ENCODE data around the gene KSR1.
"Not testable (repeated sequence)": the region's sequence is repeated elsewhere in the genome, so short reads cannot be mapped to it uniquely, and the experiment has no call there.

KSR1 gene

GRCh38 chr17:27633312-27634025 lies 177.2 kb downstream of the KSR1 start:
- DNase-seq (ENCODE audit: low read depth in 2 of 2), result no peak

GRCh38 chr17:27634026-27634335 lies 177.7 kb downstream of the KSR1 start:
- no peak for DNase-seq (ENCODE audit: low read depth in 2 of 2)

DNA sequence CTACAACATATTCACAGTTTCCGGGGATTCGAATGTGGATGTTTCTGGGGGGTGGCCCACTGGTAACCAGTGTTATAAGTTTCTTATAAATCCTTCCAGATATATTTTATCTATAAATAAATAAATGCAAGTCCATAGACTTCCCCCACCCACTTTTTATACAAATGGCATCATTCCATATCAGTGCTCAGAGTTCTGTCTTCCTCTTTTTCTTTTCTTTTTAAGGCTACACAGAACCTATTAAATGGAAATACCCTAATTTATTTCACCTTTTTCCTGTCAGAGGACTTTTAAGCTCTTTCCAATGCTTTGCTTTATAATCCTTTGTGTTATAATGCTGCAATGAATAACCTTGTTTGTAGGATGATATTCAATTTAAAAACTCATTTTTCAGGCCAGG lies 178.5 kb downstream of the KSR1 start:
- DNase-seq (ENCODE audit: low read depth in 2 of 2), result no peak

GRCh38 chr17:27635275-27635823 lies 179.1 kb downstream of the KSR1 start:
- DNase-seq (ENCODE audit: low read depth in 2 of 2), result no peak

GRCh38 chr17:27636005-27636520 lies 179.8 kb downstream of the KSR1 start:
- not testable (repeated sequence) for DNase-seq (ENCODE audit: low read depth in 2 of 2)

DNA sequence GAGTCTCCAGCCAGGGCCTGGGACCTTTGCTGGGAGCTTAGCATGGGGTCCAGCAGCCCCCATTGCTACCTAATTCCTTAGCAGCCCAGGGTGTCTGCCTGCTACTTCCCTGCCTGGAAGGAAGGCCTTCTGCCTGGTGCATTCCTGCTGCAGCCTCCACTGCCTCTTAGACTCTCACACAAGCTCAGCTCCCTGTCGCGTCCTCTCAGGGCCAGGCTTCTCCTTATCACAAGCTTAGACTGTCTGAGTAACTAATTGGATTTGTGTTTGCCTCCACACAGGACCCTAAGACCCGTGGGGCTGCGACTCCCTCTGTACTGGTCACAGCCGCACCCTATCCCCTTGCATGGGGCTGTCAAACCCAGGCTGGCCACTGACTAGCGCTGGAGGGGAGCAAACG lies 181.6 kb downstream of the KSR1 start:
- DNase-seq (ENCODE audit: low read depth in 2 of 2), result not testable (repeated sequence)

DNA sequence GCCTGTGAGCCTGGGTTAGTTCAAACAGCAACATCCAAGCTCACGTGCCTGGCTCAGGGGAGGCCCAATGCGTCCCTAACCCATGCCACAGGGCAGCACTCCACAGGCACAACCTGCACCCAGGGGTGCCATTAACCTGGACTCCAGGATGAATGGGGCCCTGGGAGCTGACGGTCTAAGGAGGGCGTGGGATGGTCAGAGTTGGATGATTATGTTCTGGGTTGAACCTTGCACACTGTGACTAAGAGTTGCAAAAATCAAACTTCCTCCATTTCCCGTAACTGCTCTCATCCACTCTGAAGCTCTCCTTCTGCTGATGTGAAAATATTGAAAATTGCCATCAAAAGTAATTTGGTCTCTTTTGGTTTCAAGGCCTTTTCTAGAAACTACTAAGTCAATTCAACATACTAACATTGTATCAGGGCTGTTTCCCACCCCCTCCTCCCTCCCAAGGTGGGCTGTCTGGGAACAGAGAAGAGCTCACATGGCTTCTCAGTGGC lies 182.2 kb downstream of the KSR1 start:
- not testable (repeated sequence) for DNase-seq (ENCODE audit: low read depth in 2 of 2)

- DNase-seq (ENCODE audit: low read depth in 2 of 2), result no peak
Measured at GRCh38 chr17:27640790-27641189, 184.5 kb downstream of the KSR1 start.

GRCh38 chr17:27644586-27644985 lies 188.3 kb downstream of the KSR1 start:
- no peak for DNase-seq (ENCODE audit: low read depth in 2 of 2)

DNA sequence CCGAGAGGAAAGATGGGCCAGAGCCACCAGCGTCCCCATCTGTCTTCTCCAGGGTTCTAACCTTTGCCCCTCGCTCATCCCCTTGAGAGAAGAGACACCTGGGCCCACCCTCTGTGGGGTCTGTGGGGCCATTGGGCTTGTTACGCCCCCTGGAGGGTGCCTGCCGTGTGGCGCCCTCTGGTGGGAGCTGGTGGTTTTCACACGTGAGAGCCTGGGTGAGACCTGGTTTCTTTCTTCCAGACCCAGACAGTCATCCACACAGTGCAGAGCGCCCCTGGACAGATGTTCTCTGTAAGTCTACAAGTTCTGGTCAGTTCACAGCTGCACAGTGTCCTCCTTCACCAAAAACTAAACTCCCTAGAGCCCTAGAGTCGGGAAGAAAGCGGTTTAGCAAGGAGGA lies 189.4 kb downstream of the KSR1 start:
- DNase-seq (ENCODE audit: low read depth in 2 of 2), result not testable (repeated sequence)

- no peak for DNase-seq (ENCODE audit: low read depth in 2 of 2)
Measured at GRCh38 chr17:27646232-27646631, 190.0 kb downstream of the KSR1 start.

DNA sequence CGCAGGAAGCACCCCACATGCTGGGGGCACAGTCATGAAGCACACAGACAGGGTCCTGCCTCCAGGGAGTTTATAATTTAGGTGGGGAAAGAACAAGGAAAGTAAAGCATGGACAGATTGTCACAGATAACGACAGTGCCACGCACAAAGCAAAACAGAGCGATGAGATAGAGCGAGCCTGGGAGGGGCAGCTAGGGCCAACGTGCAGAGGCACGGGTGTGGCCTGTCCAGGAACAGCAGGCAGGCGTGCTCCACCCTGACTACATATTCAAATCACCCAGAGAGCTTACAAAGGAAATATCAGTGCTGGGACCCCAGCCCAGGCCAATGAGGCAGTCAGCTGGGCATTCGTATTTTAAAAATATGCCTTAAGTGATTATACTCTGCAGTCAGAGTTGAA lies 191.5 kb downstream of the KSR1 start:
- no peak for DNase-seq (ENCODE audit: low read depth in 2 of 2)

DNA sequence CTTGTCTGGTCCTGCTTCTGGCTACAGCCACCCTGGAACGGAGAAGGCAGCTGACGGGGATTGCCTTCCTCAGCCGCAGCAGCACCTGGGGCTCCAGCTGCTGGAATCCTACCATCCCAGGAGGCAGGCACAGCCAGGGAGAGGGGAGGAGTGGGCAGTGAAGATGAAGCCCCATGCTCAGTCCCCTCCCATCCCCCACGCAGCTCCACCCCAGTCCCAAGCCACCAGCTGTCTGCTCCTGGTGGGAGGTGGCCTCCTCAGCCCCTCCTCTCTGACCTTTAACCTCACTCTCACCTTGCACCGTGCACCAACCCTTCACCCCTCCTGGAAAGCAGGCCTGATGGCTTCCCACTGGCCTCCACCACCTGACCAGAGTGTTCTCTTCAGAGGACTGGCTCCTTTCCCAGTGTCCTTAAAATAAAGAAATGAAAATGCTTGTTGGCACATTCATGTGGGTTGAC lies 192.9 kb downstream of the KSR1 start:
- not testable (repeated sequence) for DNase-seq (ENCODE audit: low read depth in 2 of 2)

DNA sequence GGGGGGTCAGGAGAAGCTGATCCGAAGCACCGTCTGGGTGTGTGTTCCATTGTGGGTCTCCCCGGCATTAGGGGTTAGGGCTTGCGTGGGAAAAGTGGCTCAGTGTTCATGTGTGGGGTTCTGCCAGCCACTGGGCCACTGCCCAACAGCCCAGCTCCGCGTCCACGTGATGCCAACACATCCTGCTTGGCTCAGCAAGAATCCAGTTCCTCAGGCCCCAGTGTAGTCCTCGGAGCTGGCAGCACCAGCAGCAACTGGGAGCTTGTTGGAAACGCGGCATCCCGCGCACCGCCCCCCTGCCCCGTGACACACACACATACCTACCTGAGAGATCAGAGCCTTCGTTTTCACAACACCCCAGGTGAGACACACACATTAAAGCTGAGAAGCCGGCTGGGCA lies 193.7 kb downstream of the KSR1 start:
- no peak for DNase-seq (ENCODE audit: low read depth in 2 of 2)

DNA sequence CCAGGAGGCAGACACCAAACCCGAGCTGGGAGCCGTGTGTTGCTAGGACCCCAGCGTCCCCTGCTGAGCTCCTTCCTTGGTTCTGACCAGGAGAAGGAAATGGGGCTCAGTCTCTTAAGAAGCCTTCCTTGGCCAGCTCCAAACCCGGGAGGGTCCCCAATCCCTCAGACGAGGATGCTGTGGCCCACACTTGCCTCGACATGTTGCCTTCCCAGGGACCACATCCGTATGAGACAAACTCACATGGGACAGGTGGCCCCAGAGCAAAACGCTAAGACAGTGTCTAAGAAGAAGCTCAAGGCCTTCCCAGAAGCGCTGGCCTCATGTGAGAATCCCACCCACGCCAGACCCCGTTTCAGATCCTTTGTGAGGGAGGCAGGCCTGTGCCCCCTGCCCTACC lies 194.6 kb downstream of the KSR1 start:
- DNase-seq (ENCODE audit: low read depth in 2 of 2), result no peak

- peak; percentile 35 to 53 for DNase-seq (ENCODE audit: low read depth in 2 of 2)
Measured at GRCh38 chr17:27651411-27652345, 195.4 kb downstream of the KSR1 start.

DNA sequence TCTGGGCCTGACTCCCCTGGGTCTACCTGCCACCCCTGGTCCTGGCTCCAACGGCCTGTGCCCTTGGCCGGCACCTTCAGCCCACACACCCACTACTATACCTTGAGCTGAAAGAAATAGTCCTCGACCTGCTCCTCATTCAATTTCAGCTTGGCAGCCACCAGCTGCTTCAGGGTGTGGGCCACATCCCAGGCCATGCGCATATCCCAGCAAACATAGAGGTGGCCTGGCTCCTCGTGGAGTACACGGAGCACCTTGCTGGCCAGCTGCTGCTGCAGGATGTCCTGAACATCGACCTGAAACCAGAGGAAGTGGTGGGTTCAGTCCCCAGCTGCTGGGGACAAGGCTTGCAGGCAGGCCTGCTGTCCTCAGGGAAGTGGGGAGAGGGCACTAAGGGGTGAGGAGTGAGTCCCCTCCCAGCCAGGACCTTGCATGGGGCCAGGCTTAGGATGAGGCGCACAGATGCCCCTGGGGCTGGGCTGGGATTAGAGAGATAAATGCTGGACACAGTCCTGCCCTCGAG lies 197.3 kb downstream of the KSR1 start:
- DNase-seq (ENCODE audit: low read depth in 2 of 2), result not testable (repeated sequence)

- DNase-seq (ENCODE audit: low read depth in 2 of 2), result no peak
Measured at GRCh38 chr17:27654136-27654535, 197.9 kb downstream of the KSR1 start.

DNA sequence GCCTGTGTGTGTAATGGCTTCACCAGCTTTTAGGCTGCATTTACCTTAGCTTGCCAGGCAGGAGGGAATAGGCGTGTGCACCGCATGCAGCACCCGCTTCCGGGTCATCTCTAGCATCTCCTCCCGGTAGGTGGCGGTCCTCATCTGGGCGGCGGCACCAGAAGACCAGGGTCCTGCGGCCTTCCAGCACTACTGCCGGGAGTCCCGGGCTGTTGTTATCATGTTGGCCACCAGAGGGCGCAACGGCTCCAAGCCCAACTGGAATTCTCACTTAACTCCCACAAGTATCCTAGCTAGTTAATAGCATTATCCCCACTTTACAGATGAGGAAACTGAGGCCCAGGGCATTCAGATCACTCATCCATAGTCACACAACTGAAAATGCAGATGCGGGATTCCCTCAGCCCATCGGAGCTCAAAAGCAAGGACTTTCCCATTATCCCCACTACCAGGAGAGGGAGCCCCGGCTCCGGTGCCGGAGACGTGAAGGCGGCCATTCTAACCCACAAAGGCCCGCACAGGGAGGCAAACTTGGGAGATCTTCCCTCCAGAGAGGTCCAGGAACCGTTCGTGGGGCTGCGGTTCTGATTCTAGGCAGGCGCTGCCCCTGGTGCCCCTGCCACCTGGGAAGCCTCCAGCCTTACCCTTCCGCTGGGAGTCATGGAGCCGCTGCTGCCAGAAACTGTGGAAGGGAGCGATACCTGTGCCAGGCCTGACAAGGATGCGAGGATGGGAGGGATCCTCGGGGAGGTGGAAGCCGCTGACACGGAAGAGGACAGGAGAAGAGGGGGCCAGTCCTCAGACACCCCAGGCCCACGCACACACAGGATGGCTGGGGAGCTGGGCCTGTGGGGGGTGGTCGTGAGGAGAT lies 198.6 kb downstream of the KSR1 start:
- DNase-seq (ENCODE audit: low read depth in 2 of 2), result peak; percentile 62 to 64

GRCh38 chr17:27655525-27656111 lies 199.4 kb downstream of the KSR1 start:
- not testable (repeated sequence) for DNase-seq (ENCODE audit: low read depth in 2 of 2)

GRCh38 chr17:27656620-27657019 lies 200.4 kb downstream of the KSR1 start:
- not testable (repeated sequence) for DNase-seq (ENCODE audit: low read depth in 2 of 2)

Data from stimulated activated CD4-positive, alpha-beta T cell treated with anti-CD3 and anti-CD28 coated beads, Interleukin-15, amount 100 ng/mL, for 48 hours (primary cell).